Measurements from ENCODE around the gene TMEM130.

GRCh38 chr7:98908585-98908984 is 38.8 kb upstream of the TMEM130 start:
- TF ChIP-seq EGR1 (conservative IDR thresholded peaks at IDR 0.05) (no peak), MEF2D (tag; conservative IDR thresholded peaks at IDR 0.05; ENCODE audit: low read depth) (no peak), HDAC2 (IDR thresholded peaks at IDR 0.05) (no peak), CEBPB (tag; IDR thresholded peaks at IDR 0.05) (no peak), HMGXB4 (CRISPR knock-in tag; IDR thresholded peaks at IDR 0.05) (no peak), CTCF (IDR thresholded peaks at IDR 0.05 in 2 of 3, conservative IDR thresholded peaks at IDR 0.05 in 1 of 3; ENCODE audit: insufficient read depth in 2 of 3, low read depth in 1 of 3, low read length in 3 of 3) (no peak), RCOR1 (IDR thresholded peaks at IDR 0.05; ENCODE audit: borderline replicate concordance in 1 of 2, low read depth in 2 of 2, low read length in 2 of 2) (no peak), NR2C2 (CRISPR knock-in tag; IDR thresholded peaks at IDR 0.05) (no peak), NR2C2 (tag; IDR thresholded peaks at IDR 0.05) (no peak)

All from K562 (cell line).